Stimulated activated CD4-positive, alpha-beta T cell treated with anti-CD3 and anti-CD28 coated beads, Interleukin-2, amount 100 ng/mL, for 48 hours (primary cell): ENCODE measurements around the gene TNS3.

Experiments used
- DNase-seq, 2 donors: peaks; one replicate each; pipeline ENCODE4 v3.0.0-alpha.2; 2020

Gene TNS3

GRCh38 chr7:47580811-47581331 is 1.0 kb downstream of the TNS3 start:
- DNase-seq, result no peak

- DNase-seq, result no peak
Observed at GRCh38 chr7:47580175-47580706, 1.7 kb downstream of the TNS3 start.

GRCh38 chr7:47579458-47579857 is 2.5 kb downstream of the TNS3 start:
- no peak for DNase-seq

- DNase-seq, result no peak
Observed at GRCh38 chr7:47578579-47579270, 3.2 kb downstream of the TNS3 start.

GRCh38 chr7:47577321-47577919 is 4.5 kb downstream of the TNS3 start:
- no peak for DNase-seq

GRCh38 chr7:47576866-47577306 is 5.0 kb downstream of the TNS3 start:
- no peak for DNase-seq

- no peak for DNase-seq
Observed at GRCh38 chr7:47576031-47576865, 5.7 kb downstream of the TNS3 start.

GRCh38 chr7:47574482-47575329 is 7.2 kb downstream of the TNS3 start:
- no peak for DNase-seq

- DNase-seq, result no peak
Observed at GRCh38 chr7:47573758-47574481, 8.0 kb downstream of the TNS3 start.

- no peak for DNase-seq
Observed at GRCh38 chr7:47572939-47573757, 8.8 kb downstream of the TNS3 start.

- no peak for DNase-seq
Observed at GRCh38 chr7:47572094-47572445, 9.8 kb downstream of the TNS3 start.

GRCh38 chr7:47571331-47572093 is 10.4 kb downstream of the TNS3 start:
- DNase-seq, result no peak

- DNase-seq, result no peak
Observed at GRCh38 chr7:47570649-47571050, 11.3 kb downstream of the TNS3 start.

- no peak for DNase-seq
Observed at GRCh38 chr7:47568547-47568946, 13.4 kb downstream of the TNS3 start.

GRCh38 chr7:47568056-47568455 is 13.9 kb downstream of the TNS3 start:
- no peak for DNase-seq

- DNase-seq, result no peak
Observed at GRCh38 chr7:47565640-47566250, 16.2 kb downstream of the TNS3 start.

- no peak for DNase-seq
Observed at GRCh38 chr7:47563521-47563920, 18.4 kb downstream of the TNS3 start.

GRCh38 chr7:47561715-47562446 is 20.0 kb downstream of the TNS3 start:
- no peak for DNase-seq
